Right renal cortex interstitium (tissue), 3 donors: ENCODE measurements around the gene LURAP1L. TPM values are rescaled to one million over a fixed set of nuclear protein-coding genes. Genes with fewer than 3 reads are reported as not detected.

Experiments
- DNase-seq, 3 donors: peaks; one replicate each; pipeline ENCODE4 v3.0.0-alpha.2; 2013; ENCODE audit warnings: low read depth in 3 of 3, low spot score in 2 of 3
- polyA plus RNA-seq, 3 donors: library from polyadenylated mRNA; unstranded; fragments of 120-200 nt; gene quantifications; one replicate each; pipeline ENCODE4 v1.2.1, GENCODE V29; 2013; ENCODE audit not compliant: insufficient read length in 3 of 3

LURAP1L gene
- polyA plus RNA-seq, 3 donors, result 21.7 to 24.5 (median 23.6) TPM

GRCh38 chr9:12775679-12776512 lies 1.1 kb downstream of the LURAP1L start:
- DNase-seq, result peak in 2 of 3 donors; percentile 79 to 80

GRCh38 chr9:12776513-12777055 lies 1.8 kb downstream of the LURAP1L start:
- DNase-seq, result no peak

- DNase-seq, result no peak
Observed at GRCh38 chr9:12777121-12778022, 2.6 kb downstream of the LURAP1L start.

- DNase-seq, result no peak
Observed at GRCh38 chr9:12778389-12778788, 3.6 kb downstream of the LURAP1L start.

GRCh38 chr9:12781226-12781733 lies 6.5 kb downstream of the LURAP1L start:
- DNase-seq, result no peak

GRCh38 chr9:12783767-12784460 lies 9.1 kb downstream of the LURAP1L start:
- DNase-seq, result no peak

GRCh38 chr9:12784461-12785259 lies 9.8 kb downstream of the LURAP1L start:
- DNase-seq, result no peak

GRCh38 chr9:12785260-12785770 lies 10.5 kb downstream of the LURAP1L start:
- DNase-seq, result no peak

- no peak for DNase-seq
Observed at GRCh38 chr9:12785941-12786340, 11.1 kb downstream of the LURAP1L start.

- no peak for DNase-seq
Observed at GRCh38 chr9:12790001-12790400, 15.2 kb downstream of the LURAP1L start.

- no peak for DNase-seq
Observed at GRCh38 chr9:12790883-12791282, 16.1 kb downstream of the LURAP1L start.

- DNase-seq, result no peak
Observed at GRCh38 chr9:12794101-12794799, 19.4 kb downstream of the LURAP1L start.

- no peak for DNase-seq
Observed at GRCh38 chr9:12796601-12797000, 21.8 kb downstream of the LURAP1L start.

GRCh38 chr9:12797037-12797436 lies 22.2 kb downstream of the LURAP1L start:
- no peak for DNase-seq

GRCh38 chr9:12798066-12798770 lies 23.4 kb downstream of the LURAP1L start:
- no peak for DNase-seq

GRCh38 chr9:12801187-12801586 lies 26.4 kb downstream of the LURAP1L start:
- no peak for DNase-seq

- DNase-seq, result no peak
Observed at GRCh38 chr9:12801663-12802062, 26.8 kb downstream of the LURAP1L start.

GRCh38 chr9:12802093-12802492 lies 27.3 kb downstream of the LURAP1L start:
- no peak for DNase-seq
